Inflammatory macrophage (primary cell): ENCODE data around the gene ASB2.
A peak's percentile ranks its signal among the peaks of the same experiment; 100 is the strongest.

ENCODE experiments used
- DNase-seq, 2 donors: peaks; one replicate each; pipeline ENCODE4 v3.0.0-alpha.2; 2020 to 2022

ASB2 gene

DNA sequence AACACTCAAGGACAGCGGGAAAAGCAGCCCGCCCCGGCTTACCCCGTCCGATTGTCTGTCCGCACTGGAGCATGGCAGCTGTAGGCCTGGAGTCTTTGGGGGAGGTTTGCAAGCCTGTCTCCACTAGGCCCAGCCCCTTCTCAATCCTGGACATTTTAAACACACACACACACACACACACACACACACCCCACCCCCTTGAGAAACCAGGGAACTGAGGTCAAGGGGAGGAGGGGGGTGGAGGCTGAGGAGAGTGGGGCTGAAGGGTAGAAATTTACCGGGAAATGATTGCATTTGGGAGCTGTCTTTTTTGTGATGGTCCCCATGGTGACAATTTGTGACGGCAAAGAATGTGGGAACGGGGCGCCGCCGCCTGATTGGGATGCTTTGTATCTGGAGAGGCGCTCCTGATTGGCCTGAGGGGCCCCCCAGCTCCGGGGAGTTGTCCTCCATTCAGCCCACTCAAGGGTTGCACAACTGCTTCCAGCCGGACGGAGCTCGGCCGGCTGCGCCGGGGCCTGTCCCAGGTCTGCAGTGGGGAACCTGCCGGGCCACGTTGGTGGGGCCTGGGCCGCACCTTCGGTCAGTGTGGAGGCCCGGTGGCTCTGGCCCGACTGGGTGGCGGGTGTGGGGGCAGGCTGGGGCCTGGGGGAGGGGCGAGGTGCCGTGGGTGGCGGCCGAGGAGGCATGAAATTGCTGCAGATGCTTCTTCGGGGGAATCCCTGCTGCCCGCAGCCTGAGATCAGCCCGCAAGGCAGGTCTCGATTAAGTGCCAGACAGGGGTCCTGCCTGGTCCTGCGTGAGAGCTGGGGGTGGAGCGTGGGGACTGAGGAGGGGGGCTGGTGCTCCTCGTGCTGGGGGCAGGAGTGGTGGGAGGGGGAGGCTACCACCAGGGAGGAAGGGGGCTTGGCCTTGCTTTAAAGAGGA lies 49.2 kb downstream of the ASB2 start, which contains the start of gene FAM181A:
FAM181A (plus strand) TSS at position 472 of the 927 bp plus-strand sequence. CDS start 942 bp downstream, outside the sequence.
- DNase-seq, result no peak

DNA sequence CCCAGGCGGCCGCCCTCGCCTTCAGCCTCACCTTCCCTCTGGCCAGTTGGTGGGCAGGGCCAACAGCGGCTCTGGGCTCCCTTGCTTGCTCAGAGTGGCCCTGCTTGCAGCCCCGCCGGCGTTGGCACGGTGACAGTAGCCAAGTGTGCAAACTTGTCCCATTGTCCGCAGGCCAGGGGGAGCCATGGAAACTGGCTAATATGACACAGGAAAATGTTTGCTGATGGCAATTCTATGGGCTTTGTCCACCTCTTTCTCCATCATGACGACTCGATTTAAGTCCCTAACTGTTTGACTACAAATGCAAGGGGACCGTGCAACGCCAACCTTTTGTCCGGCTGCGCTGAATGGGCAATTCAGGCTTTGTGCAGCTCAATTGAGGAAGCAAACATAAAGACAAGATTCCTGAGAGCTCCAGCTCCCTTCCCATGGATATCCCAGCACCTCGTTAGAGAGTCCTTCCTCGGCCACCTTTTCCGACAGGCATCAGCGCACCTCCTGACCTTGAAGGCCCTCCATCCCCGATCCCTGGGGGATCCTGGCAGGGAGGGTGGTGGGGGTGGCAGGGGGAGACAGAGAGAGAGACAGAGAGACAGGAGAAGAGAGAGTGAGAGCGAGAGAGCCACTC lies 50.0 kb downstream of the ASB2 start:
- no peak for DNase-seq

- DNase-seq, result no peak
Measured at GRCh38 chr14:93925374-93925895, 50.9 kb downstream of the ASB2 start.

DNA sequence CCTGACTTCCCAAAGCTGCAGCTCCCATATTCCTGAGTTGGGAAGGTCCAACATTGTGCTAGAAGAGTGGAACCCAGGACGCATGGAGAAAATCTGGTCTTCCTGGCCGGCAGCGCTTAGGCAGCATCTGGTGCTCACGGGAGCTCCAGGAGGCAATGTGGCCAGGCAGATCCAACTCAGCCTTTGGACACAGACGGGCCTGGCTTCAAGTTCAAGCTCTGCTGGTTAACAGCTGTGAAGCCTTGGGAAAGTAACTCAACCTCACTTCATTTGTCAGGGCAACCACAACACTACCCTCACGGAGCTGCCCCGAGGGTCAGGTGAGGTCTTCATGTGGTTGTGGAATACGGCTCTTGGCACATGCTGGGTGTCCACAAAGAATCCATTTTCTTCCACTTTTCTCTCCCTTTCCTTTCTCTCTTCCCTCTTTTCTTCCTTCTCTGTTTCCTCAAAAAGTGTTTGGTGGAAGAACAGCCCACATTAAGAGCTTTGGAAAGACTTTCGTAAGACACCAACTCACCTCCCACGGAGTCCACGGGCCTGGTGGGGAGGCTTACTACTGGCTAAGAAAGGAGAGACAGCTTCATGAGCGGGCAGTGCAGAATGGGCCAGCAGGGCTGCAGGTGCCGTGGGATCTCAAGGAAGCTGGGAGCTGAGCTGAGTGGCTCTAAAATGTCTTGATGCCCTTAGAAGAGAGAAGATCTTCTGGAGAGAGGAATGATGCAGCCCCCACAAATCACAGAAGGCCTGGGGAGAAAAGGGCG lies 51.6 kb downstream of the ASB2 start:
- peak in 1 of 2 donors; percentile 41 for DNase-seq

DNA sequence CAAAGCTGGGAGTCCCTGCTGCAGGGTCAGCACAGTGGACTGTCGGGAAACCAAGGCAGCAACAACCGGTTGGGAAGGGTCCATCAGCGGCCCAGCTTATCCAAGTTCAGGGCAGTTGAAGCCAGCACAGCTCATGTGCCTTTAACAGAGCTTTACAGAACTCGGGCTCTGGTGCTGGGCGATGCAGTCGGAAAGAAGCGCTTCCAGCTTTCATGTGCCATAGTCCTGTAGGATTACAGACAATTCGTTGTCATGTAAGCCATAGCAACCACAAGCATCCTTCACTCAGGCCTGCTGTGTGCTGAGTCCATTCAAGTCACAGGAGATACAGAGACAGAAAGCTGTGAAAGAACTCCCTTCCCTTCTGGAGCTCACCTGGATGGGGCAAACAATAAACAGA lies 52.7 kb downstream of the ASB2 start:
- DNase-seq, result no peak

DNA sequence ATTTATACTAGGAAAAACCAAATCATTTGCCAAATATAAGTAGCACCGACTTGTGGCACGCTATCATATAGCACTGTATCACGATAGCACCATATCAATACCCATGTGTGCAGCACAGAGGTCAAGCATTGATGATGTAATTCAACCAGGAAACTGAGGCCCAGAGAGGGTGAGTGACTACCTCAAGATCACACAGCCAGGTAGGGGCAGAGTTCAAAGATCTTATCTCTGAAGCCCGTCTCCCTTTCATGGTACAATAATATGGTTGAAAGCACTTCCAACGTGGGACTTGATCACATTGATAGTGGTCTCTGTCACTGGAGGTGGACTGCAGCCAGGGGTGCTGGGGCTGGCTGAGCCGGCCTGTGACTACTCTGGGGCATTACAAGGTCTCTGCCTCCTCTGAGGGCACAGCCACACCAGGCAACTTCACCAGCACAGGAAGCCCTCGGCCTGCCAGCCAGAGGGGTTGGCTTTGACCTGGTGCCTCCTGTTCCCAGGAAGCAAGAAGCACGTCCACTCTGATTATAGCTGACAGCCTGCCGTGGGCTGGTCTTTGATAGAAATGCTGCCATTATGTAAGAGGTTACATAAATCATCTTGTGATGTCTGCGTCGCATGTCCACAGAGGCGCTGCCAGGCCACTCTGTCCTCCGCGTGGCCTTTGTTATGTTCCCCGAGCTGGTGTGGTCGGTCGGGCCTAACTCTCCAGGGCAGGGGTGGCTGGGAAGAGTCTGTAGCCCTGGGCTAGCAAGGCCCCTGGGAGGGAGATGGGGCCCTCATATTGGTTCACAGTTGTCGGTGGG lies 55.2 kb downstream of the ASB2 start:
- no peak for DNase-seq

GRCh38 chr14:93917141-93917540 lies 59.2 kb downstream of the ASB2 start:
- DNase-seq, result no peak

DNA sequence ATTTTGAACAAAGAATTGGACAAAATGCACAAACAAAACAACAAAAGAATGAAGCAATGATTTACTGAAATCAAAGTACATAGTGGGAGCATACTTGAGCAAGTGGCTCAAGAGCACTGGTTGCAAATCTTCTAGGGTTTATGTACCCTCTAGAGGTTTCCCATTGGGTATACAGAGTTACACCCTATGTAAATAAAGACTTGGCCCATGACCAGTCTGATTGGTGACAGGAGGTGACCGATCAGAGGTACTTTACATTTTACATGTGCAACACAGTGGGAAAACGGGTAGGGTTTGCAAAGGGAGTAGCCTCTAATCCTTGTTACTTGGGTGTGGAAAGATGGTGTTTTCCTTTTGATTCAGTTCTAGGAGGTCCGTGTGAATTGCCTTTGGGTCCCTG lies 59.9 kb downstream of the ASB2 start:
- DNase-seq, result no peak

DNA sequence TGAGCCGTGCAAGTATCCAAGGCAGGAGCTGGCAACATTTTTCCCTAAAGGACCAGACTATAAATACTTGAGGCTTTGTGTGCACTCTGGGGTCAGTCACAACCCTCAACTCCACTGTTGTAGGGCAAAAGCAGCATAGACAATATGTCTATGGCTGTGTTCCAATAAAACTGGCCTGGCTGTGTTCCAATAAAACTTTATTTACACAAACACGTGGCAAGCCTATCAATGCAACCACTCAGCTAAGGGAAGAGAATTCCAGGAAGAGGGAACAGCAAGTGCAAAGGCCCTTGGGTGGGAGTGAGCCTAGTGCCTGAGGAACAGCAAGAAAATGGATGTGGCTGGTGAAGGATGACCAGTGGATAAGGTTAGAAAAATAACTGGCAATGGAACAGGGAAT lies 60.6 kb downstream of the ASB2 start:
- no peak for DNase-seq

DNA sequence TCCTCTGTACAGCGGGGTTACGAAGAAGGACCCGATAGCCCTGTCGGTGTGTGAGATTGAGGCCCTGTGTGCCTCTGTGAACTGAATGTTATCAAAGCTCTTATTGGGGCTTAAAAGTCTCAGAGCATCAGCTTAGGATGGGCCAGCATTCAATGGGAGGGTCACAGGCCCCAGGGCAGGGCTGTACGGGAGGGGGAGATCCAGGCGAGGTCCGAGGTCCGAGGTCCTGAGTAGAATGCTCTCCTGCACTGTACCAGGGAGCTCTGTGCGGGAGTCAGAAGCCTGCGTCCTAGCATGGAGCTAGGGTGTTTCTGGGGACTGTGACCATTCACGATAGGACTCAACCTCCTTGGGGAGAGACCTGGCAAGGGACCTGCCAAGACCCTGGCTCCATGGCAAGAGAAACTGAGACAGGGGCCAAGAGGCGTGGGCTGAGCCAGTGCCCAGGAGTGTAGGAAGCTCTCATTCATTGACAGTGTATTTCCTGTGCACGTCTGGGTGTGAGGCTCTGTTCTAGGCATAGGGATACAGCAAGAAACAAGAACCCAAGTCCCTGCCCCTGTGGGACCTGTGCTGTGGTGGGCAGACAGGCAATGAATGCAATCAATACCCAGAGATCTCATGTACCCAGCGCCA lies 61.2 kb downstream of the ASB2 start:
- no peak for DNase-seq

DNA sequence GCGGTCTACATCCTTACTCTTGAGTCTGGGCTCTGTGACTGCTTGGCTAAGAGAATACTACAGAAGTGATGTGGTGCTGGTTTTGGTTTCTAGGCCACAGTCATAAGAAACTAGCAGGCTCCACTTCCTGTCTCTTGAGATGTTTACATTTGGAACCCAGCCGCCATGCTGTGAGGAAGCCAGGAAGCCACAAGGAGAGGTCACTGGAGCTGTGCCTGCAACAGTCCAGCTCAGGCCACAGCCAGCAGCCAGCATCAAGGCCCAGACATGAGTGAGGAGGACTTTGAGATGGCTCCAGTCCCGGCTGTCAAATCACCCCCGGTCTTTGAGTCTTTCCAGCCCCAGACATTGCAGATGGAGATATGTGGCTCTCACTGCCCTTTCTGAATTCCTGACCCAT lies 62.1 kb downstream of the ASB2 start:
- no peak for DNase-seq

DNA sequence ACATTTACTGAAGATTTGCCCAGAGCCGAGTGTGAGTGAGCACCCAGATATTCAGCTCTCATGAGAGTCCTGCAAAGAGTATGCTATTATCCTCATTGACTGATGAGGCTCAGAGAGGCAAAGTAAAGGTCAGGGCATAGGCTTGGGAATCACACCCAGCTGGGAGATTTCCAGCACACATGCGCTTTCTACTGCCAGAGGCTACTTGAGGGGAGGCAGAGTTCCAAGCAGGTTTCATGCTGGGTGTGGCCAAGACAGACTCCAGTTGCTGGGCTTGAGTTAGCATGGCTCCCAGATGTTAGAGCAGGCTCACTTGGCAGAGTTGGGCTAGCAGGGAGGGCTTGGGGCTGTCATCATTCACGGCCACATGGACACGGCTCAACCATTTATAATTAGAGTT lies 63.6 kb downstream of the ASB2 start:
- DNase-seq, result no peak

DNA sequence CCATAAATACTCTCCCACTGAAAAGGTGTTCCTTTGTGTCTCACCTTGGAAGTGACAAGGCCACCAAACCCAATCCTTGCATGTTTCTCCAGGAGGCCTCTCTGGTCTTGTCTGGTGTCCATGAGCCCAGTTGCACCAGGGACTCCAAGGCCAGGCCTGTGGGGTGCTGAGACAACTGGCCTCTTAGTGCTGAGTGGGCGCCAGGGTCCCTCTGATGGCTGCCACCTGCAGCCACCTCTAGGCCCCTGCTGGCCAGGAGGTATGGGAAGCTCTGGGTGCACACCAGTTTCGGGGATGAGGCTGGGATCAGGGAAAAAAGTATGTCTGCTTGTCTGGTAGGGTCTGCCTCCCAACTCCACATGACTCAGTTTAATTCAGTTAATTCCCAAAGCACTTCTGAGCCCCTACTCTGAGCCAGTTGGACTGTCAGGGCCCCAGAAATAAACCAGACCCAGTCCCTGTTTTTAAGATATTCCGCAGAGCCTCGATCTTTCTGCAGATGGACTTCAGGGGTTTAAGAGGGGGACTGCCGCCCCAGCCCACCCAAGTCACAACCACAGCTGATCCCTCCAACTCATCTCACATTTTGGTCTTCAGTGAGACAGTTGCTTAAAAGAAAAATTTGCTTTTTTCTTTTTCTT lies 64.3 kb downstream of the ASB2 start:
- DNase-seq, result no peak

DNA sequence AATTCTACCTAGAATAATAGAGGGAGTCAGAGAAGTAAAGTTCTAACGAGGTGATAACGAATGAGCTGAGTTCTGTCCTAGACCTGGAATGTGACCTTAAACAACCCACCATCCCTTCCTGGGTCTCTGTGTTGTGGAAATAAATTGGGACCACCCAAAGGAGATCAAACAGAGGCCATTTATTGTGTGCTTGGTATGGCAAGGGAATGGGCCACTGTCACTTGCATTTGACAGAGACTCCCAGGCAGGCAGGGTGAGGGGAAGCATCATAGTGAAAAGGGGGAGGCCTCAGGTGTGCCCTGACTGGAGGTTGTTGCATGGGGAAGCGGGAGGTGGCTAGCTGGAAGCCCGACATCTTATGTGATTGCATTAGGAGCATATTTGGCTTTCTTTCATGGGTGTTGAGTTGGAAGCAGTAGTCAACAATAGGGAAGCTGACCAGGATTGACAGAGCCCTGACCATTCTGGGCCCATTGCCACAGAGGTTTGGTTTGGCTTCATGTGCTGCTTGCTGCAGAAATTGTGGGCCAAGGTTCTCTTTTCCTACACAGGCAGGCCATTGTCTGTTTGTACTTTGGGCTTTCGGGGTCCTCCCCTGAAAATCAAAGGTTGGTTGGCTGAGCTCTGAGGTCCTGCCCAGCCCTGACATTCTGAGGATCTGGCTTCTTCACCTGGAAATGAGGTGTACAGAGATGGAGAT lies 66.8 kb downstream of the ASB2 start:
- DNase-seq, result no peak

DNA sequence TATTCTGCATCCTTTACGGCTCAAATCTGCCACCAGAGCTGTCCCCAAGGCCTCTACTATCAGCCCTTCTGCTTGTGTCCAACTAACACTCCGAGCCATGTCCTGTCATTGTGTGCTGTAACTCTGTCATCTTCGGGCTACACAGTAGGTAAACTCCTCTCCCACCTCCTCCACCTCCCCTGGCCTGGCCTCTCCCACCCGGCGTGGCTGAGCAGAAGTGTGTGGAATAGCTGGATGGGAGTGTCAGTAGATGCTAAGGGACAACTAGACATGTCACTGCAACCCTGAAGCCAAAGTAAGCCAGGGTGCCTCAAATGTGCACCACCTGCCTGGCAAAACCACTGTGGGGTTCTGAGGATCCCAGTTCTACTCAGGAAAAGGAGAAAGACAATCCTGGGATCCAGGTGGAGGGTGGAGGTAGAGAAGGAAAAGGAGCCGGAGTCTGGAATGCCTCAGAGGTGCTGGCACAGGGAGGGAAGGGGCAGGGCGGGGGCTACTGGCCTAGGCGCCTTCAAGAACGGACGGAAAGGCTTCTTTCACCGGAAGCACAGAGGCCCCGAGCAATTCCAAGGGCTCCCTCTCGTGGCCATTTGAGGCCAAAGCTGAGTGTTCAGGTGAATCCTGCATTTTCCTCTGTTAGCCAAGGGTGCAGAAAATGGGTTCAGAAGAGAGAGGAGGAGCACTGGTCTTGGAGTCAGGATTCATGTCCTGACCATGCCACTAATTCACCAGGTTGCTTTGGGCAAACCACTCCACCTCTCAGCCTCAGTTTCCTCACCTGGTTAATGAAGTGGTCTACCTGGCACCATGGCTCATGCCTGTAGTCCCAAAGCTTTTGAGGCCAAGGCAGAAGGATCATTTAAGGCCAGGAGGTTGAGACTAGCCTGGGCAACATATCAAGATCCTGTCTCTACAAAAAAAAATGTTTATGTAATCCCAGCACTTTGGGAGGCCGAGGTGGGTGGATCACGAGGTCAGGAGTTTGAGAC lies 69.7 kb downstream of the ASB2 start:
- peak; percentile 48 to 63 for DNase-seq

DNA sequence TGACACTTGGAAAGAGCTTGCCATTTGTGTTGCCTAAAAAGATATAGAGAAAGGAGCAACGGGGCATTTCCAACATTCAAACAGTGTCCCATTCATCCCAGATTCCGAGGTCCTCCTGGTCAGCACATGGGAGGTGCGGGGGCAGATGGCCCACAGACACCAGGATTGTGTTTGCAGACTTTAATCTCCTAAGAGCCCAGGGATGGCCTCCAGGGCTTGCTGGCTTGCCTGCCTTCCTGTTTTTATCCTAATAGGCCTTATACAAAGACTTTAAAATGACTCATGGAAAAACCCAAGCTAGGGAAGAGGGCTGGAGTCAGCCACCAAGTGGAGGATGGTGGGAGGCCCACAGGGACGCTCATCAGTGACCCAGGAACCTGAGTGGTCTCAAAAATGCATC lies 70.7 kb downstream of the ASB2 start:
- DNase-seq, result no peak

GRCh38 chr14:93903342-93904184 lies 72.8 kb downstream of the ASB2 start:
- no peak for DNase-seq

GRCh38 chr14:93902619-93903307 lies 73.6 kb downstream of the ASB2 start:
- no peak for DNase-seq
